Stimulated activated CD8-positive, alpha-beta memory T cell treated with anti-CD3 and anti-CD28 coated beads, Interleukin-12 subunit alpha, Interleukin-12 subunit beta, amount 100 ng/mL, for 1 hour (primary cell): ENCODE data around the gene P3H3.

ENCODE experiments used
- DNase-seq: peaks from one replicate; pipeline ENCODE4 v3.0.0-alpha.2; 2020; ENCODE audit warnings: low read depth

The P3H3 gene

DNA sequence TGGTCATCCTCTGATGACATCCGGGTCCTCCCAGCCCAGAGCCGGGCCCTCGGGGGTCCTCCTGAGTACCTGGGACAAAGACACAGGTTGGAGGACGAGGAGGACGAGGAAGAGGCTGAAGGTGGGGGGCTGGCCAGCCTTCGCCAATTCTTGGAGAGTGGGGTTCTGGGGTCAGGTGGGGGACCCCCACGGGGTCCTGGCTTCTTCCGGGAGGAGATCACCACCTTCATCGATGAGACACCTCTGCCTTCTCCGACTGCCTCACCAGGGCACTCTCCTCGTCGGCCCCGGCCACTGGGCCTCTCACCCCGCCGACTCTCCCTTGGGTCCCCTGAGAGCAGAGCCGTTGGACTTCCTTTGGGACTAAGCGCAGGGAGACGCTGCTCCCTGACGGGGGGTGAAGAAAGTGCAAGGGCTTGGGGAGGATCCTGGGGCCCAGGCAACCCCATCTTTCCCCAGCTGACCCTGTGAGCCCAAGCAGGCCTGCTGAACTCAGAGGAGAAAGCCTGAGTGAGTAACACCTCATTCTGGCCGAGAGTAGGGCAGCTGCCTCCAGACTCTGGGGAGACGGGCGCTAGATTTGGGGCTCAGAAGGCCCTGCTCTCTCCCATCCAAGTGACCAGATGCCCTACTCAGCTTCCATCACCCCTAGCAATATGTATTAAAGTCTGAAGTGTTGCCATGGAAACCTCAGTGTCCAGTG lies 1.3 kb upstream of the P3H3 start:
- no peak for DNase-seq

GRCh38 chr12:6827437-6827911 lies 733 bp upstream of the P3H3 start:
- no peak for DNase-seq

DNA sequence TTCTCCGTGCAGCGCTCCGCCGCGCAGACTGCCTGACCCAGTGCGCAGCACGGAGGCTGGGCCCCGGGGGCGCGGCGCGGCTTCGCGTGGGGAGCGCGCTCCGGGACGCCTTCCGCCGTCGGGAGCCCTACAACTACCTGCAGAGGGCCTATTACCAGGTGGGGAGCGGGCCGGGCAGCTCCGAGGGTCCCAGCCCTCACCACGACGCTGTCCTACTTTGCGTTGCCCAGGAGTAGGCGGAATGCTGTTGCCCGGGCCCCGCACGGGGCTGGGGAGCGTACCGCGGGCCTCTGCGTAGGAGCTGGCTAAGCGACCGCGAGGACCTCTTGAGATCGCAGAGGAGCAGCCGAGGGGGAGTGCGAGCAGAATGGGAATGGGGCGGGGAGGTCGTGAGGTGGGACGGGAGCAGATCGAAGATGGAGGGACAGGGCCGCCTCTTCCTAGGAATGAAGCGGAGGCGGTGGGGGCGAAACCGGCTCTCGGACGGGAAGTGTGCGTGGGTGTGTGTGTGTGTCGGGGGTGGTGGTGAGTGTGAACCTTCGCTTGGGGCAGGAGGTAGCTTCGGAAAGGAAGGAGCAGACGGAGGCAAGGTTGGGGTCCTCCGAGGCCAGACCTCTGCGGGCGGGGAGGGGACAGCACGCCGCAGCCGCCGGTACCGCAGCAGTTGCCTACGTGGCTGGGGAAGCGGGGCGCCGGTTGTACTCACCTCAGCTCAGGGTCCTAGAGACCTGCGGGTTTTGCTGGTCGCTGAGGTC lies 751 bp downstream of the P3H3 start:
- DNase-seq = no peak

- DNase-seq = no peak
Observed at GRCh38 chr12:6829536-6830220, 1.5 kb downstream of the P3H3 start.

DNA sequence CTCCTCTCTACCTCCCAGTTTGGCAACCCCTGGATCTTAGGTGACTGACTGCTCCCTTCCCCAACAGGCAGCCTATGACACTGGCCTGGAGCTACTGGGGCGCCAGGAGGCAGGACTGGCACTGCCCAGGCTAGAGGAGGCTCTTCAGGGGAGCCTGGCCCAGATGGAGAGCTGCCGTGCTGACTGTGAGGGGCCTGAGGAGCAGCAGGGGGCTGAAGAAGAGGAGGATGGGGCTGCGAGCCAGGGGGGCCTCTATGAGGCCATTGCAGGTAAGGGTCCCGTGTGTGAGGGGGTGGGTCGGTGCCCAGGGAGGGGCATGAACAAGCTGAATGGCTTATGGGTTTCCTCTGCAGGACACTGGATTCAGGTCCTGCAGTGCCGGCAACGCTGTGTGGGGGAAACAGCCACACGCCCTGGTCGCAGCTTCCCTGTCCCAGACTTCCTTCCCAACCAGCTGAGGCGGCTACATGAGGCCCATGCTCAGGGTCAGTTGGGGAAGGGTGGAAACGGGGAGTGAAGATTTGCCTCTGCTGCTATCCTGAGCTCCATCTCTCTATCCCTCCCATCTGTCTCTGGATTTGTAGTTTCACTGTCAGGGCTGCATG lies 2.2 kb downstream of the P3H3 start:
- DNase-seq = no peak

DNA sequence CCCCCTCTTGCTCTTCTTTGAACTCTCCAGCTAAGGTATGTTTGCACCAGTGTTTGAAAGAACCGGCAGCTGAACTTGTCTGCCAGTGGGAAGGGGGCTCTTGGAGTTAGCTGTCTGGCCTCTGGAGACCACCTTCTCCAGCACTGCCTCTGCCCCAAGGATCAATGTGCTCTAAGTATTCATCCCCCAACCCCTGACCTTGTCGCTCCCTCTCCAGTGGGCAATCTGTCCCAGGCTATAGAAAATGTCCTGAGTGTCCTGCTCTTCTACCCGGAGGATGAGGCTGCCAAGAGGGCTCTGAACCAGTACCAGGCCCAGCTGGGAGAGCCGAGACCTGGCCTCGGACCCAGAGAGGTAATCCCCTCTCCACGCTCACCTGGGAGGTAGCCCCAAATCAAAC lies 2.8 kb downstream of the P3H3 start:
- no peak for DNase-seq

GRCh38 chr12:6831450-6831995 lies 3.3 kb downstream of the P3H3 start:
- no peak for DNase-seq

DNA sequence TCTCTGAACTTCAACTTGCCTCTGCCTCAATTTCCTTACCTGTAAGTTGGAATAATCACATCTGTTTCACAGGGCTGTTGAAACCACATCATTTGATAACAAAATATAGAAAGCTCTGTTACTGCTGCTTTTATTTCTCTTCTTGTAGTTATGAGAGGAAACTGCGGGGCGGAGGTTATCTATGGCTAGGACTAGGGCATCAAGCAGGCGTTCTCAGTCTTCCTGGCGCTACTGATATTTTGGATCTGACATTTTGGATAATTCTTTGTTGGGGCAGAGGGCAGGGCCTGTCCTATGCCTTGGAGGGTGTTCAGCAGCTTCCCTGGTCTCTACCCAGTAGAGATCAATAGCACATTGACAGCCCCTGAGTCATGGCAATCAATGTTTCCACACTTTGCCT lies 3.9 kb downstream of the P3H3 start:
- DNase-seq = no peak

DNA sequence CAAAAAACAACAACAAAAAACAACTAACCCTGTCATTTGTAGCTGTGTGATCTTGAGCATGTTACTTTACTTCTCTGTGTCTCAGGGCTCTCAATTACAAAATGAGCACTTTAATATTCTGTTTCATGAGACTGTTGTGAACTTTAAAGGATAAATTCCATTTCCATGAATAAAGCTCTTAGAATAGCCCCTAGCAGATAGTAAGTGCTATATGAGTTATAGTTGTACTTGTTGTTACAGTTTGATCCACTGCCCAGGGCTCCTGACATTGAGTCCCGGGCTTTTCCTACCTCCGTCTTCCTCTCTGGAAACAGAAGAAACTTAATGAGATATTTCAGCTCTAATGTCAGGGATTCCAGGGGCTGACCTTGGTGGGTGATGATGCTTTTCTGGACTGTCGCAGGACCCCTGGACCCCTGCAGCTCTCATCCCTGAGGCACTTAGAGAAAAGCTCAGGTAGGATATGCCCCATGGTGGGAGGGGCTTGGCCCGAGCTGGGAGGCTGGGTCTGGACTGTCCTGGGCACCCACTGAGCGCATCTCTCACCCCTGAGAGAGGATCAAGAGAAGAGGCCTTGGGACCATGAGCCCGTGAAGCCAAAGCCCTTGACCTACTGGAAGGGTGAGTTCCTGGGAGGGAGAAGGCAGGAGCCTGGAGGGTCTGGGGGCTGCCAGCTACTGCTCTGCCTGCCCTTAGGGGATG lies 5.1 kb downstream of the P3H3 start:
- no peak for DNase-seq

DNA sequence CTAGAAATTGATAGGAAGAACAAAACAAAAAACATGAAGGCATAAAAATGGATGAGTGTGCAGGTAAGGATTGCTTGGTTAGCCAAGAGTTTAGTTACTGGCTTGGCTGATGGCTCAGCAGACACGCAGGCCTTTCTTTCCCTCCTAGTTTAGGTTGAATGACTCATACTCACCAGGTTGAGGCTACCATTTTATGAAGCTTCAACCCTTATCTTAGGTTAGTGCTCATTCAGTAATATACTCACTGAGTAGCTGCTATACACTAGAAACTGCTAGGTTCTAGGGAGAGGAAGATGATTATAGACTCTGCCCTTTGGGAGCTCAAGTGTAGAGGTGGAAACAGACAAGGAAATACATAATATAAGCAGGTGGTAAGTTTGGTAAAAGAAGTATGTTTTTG lies 6.0 kb downstream of the P3H3 start:
- DNase-seq = no peak

- DNase-seq = no peak
Observed at GRCh38 chr12:6834873-6835272, 6.7 kb downstream of the P3H3 start.

DNA sequence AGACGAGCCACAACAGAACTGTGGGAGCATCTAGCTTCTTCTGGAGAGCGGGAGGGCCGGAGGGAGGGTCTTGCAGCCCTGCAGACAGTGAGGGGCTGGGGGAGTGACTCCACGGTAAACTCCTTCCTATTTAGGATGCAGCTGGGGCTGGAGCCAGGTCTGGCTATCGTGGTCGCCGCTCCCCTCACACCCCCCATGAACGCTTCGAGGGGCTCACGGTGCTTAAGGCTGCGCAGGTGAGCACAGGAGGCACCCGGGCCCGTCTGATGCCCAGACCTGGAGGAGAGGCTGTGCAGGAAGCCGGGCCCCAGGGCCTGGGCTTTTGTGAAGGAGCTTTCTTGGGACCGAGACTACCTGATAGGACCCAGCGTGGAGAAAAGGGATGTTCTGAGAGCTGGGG lies 8.6 kb downstream of the P3H3 start:
- DNase-seq = no peak

DNA sequence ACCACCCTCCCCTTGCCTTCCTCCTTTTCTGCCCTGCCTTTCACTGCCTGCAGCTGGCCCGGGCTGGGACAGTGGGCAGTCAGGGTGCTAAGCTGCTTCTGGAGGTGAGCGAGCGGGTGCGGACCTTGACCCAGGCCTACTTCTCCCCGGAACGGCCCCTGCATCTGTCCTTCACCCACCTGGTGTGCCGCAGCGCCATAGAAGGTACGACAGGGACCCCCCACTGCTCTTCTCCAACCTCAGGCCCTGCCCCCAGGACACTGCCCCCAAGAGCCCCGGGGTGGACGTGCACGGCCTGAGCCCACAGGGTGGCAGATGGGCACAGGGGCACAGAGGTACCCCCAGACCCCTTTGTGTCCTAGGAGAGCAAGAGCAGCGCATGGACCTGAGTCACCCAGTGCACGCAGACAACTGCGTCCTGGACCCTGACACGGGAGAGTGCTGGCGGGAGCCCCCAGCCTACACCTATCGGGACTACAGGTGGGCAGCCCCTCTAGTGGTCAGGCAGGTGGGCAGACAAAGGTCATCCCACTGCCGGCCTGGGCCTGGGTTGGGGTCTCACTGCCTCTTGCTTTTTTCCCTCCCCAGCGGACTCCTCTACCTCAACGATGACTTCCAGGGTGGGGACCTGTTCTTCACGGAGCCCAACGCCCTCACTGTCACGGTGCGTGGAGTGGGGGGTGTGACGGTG lies 9.3 kb downstream of the P3H3 start:
- DNase-seq = no peak

GRCh38 chr12:6838854-6839253 lies 10.6 kb downstream of the P3H3 start:
- no peak for DNase-seq

DNA sequence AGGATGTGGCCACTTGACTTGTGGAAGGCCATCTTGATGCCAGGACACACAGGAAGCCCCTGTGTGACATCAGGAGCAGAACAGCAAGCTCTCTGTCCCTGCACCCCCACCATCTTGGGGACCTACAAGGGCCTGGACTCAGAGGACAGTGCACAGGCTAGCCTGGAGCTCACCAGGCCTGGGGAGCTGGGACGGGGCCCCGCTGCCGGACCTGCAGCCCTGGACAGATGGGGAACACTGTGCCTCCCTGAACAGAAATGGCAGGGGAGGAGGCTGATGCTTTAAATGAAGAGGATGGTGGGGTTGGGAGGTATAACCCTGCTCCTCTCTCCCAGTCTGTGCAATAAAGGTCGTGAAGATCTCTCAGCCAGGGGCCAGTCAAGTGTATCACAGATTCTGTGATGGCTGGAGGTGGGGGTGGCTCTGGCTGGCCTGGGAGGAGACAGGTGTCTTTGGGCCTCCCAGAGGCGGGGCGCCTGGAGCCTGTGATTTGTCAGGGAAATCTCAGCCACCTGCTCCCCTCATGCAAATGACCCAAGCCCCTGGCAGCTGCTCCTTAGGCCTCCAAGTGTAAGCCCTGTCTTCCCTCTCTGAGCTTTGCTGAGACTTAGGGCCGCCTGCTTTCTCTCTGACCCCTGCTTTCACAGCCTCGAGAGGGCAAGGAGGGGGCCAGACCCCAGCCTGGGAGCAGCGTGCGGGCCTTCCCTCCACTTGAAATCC lies 11.4 kb downstream of the P3H3 start:
- no peak for DNase-seq

- DNase-seq = no peak
Observed at GRCh38 chr12:6840330-6840729, 12.1 kb downstream of the P3H3 start.

DNA sequence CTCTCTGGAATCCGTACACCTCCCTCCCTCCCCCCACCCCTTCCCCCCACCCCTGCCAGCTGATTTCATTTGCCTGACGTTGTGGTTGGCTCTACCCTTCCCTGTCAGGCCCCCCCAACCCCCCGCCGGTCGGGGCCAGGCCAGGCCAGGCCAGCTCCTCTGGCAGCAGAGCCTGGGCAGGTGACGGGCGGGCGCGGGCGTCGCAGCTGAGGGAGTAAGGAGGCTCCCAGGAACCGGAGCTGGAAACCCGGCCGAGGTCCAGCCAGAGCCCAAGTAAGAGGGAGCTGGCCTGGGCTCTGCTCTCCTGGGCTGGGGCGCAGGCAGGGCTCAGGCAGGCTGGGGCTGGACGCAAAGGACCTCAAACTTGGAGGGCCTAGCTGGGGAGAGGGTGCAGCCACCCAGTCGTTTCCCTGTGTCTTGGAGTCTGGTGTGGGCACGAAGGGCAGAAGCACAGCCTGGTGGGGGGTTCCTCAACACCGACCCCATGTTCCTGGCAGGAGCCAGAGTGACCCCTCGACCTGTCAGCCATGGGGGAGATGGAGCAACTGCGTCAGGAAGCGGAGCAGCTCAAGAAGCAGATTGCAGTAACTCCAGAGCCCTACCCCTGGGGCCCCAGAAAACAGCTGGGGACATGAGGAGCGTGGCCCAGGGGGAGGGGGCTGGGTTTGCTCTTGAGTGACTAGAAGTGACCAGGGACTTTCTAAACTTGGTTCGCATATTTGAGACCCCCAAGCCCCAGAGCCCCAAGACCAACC lies 12.7 kb downstream of the P3H3 start, which contains the start of gene GNB3:
TSS of gene GNB3 (plus strand) at position 165 of the 755 bp plus-strand sequence. CDS start at position 528, 363 bp downstream.
- DNase-seq = no peak

- no peak for DNase-seq
Observed at GRCh38 chr12:6842075-6842474, 13.9 kb downstream of the P3H3 start.

DNA sequence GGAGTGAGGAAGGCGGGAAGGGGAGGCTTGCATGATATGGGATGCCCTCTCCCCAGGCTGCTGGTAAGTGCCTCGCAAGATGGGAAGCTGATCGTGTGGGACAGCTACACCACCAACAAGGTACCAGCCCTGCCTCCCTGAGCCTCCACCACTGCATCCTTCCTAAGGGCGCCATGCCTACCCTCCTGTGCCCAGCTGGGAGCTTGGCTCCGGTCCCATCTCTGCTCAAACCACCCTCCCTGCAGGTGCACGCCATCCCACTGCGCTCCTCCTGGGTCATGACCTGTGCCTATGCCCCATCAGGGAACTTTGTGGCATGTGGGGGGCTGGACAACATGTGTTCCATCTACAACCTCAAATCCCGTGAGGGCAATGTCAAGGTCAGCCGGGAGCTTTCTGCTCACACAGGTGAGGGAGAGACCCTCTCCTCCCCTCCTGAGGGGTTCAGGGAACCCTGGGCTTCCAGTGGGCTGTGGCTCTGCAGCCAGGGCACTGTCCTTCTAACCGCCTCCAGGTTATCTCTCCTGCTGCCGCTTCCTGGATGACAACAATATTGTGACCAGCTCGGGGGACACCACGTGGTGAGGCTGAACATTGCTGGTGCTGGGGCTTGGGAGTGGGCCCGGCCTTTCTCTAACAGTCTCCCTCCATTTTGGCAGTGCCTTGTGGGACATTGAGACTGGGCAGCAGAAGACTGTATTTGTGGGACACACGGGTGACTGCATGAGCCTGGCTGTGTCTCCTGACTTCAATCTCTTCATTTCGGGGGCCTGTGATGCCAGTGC lies 15.1 kb downstream of the P3H3 start:
- no peak for DNase-seq
